AG09309 (cell line): ENCODE measurements around the gene PKN1.

ENCODE experiments used
- DNase-seq: peaks from one replicate; pipeline ENCODE4 v3.0.0-alpha.2; 2010; ENCODE audit warnings: low read depth
- H3K4me3 ChIP-seq: 2 replicates; pipeline ENCODE4 v1.5.1; 2011; ENCODE audit warnings: mild to moderate bottlenecking, low read depth, low read length, moderate library complexity; ENCODE audit not compliant: control insufficient read depth
- CTCF ChIP-seq: IDR thresholded peaks from 2 replicates; pipeline ENCODE4 v1.5.1; 2011; ENCODE audit warnings: mild to moderate bottlenecking, low read depth, low read length, inconsistent platforms; ENCODE audit not compliant: insufficient read depth, control insufficient read depth; ENCODE audit errors: missing control alignments

The PKN1 gene

GRCh38 chr19:14492756-14493337, 59.7 kb downstream of the PKN1 start:
- H3K4me3 ChIP-seq: no peak overlapping the region
- no peak for DNase-seq
- no peak for TF ChIP-seq CTCF

DNA sequence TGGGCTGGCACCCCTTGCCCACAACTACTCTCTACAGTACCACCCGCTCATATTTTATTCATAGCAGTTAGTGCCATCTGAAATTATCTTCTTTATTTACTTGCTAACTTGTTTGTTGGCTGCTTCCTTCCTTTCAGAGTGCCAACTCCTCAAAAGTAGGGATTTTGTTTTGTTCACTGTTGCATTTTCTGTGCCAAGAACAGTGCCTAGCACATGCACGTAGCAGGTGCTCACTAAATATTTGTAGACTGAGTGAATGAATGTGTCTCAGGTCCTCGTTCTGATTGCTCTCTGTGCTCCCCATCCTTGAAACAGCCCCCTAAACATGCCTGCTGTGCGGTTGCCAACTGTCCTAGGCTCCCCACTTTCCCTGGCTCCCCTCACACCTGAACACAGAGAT, 61.3 kb downstream of the PKN1 start:
- peak overlapping the region; percentile 68 for H3K4me3 ChIP-seq
- DNase-seq: no peak
- no peak for TF ChIP-seq CTCF

GRCh38 chr19:14494910-14495671, 62.0 kb downstream of the PKN1 start:
- TF ChIP-seq CTCF: no peak
- no peak for DNase-seq

GRCh38 chr19:14495672-14496028, 62.5 kb downstream of the PKN1 start:
- TF ChIP-seq CTCF: no peak
- DNase-seq: no peak
- H3K4me3 ChIP-seq: peak overlapping the region; percentile 68

More at GRCh38 chr19:14494910-14495671, 62.0 kb downstream of the PKN1 start:
- peak overlapping the region; percentile 68 for H3K4me3 ChIP-seq

GRCh38 chr19:14496029-14496833, 63.1 kb downstream of the PKN1 start, which contains the start of gene GIPC1:
GIPC1 (minus strand) TSS chr19:14496127; CDS start chr19:14482976, 13,151 bp downstream.
- no peak for TF ChIP-seq CTCF
- peak within 1 kb of the TSS; percentile 68 for H3K4me3 ChIP-seq
- peak; percentile 96 for DNase-seq

GRCh38 chr19:14496834-14497227, 63.7 kb downstream of the PKN1 start:
- TF ChIP-seq CTCF: no peak

More at GRCh38 chr19:14496834-14497227, 63.7 kb downstream of the PKN1 start:
- DNase-seq: no peak
- no peak overlapping the region for H3K4me3 ChIP-seq
